ENCODE measurements around the gene FXYD1. TPM values are rescaled to one million over a fixed set of nuclear protein-coding genes. Genes with fewer than 3 reads are reported as not detected.

Gene FXYD1
- total RNA-seq, 1 experiment from 2014 or later, result 13.3 TPM

GRCh38 chr19:35181387-35181786 is 42.8 kb downstream of the FXYD1 start:
- Mint-ChIP-seq H3K27me3 (ENCODE audit: low read depth) (peaks cover 16% of the 10 kb centered on the region), H3K36me3 (peaks cover 8% of the 10 kb centered on the region), H3K27ac (no peak overlapping the region), H3K4me1 (no peaks in the 10 kb centered on the region; the same call in 1 of the 2 replicates), H3K9me3 (peaks cover 26% of the 10 kb centered on the region), H3K4me3 (no peak overlapping the region)
- CTCF ChIA-PET, result interaction anchor here (1.2 kb wide), 1 partner anchor 137 kb away, joined by 3 read pairs; no protein-coding TSS in a partner anchor
- DNase-seq (ENCODE audit: low spot score), result no peak
- no peak for ATAC-seq
- no peak for TF ChIP-seq FOXJ3 (CRISPR knock-in tag; IDR thresholded peaks at IDR 0.05; ENCODE audit: borderline replicate concordance)
- no peak for TF ChIP-seq ZNF263 (CRISPR knock-in tag; IDR thresholded peaks at IDR 0.05; ENCODE audit: low read depth)
- TF ChIP-seq, protein P1, sequence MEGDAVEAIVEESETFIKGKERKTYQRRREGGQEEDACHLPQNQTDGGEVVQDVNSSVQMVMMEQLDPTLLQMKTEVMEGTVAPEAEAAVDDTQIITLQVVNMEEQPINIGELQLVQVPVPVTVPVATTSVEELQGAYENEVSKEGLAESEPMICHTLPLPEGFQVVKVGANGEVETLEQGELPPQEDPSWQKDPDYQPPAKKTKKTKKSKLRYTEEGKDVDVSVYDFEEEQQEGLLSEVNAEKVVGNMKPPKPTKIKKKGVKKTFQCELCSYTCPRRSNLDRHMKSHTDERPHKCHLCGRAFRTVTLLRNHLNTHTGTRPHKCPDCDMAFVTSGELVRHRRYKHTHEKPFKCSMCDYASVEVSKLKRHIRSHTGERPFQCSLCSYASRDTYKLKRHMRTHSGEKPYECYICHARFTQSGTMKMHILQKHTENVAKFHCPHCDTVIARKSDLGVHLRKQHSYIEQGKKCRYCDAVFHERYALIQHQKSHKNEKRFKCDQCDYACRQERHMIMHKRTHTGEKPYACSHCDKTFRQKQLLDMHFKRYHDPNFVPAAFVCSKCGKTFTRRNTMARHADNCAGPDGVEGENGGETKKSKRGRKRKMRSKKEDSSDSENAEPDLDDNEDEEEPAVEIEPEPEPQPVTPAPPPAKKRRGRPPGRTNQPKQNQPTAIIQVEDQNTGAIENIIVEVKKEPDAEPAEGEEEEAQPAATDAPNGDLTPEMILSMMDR (IDR thresholded peaks at IDR 0.05), result no peak
- TF ChIP-seq, protein P2, sequence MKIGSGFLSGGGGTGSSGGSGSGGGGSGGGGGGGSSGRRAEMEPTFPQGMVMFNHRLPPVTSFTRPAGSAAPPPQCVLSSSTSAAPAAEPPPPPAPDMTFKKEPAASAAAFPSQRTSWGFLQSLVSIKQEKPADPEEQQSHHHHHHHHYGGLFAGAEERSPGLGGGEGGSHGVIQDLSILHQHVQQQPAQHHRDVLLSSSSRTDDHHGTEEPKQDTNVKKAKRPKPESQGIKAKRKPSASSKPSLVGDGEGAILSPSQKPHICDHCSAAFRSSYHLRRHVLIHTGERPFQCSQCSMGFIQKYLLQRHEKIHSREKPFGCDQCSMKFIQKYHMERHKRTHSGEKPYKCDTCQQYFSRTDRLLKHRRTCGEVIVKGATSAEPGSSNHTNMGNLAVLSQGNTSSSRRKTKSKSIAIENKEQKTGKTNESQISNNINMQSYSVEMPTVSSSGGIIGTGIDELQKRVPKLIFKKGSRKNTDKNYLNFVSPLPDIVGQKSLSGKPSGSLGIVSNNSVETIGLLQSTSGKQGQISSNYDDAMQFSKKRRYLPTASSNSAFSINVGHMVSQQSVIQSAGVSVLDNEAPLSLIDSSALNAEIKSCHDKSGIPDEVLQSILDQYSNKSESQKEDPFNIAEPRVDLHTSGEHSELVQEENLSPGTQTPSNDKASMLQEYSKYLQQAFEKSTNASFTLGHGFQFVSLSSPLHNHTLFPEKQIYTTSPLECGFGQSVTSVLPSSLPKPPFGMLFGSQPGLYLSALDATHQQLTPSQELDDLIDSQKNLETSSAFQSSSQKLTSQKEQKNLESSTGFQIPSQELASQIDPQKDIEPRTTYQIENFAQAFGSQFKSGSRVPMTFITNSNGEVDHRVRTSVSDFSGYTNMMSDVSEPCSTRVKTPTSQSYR (CRISPR knock-in tag; IDR thresholded peaks at IDR 0.05), result no peak
- no peak for TF ChIP-seq ZNF671 (CRISPR knock-in tag; IDR thresholded peaks at IDR 0.05)
- TF ChIP-seq TP53 (CRISPR knock-in tag; IDR thresholded peaks at IDR 0.05), result no peak
- no peak for TF ChIP-seq ZBTB43 (CRISPR knock-in tag; IDR thresholded peaks at IDR 0.05)
- no peak for TF ChIP-seq ZNF532 (CRISPR knock-in tag; IDR thresholded peaks at IDR 0.05; ENCODE audit: borderline replicate concordance)
- no peak for TF ChIP-seq GABPB1 (CRISPR knock-in tag; IDR thresholded peaks at IDR 0.05)
- TF ChIP-seq ELF4 (CRISPR knock-in tag; IDR thresholded peaks at IDR 0.05; ENCODE audit: low read depth), result no peak
- TF ChIP-seq ZNF219 (CRISPR knock-in tag; IDR thresholded peaks at IDR 0.05; ENCODE audit: borderline replicate concordance), result no peak
- TF ChIP-seq, protein P3, sequence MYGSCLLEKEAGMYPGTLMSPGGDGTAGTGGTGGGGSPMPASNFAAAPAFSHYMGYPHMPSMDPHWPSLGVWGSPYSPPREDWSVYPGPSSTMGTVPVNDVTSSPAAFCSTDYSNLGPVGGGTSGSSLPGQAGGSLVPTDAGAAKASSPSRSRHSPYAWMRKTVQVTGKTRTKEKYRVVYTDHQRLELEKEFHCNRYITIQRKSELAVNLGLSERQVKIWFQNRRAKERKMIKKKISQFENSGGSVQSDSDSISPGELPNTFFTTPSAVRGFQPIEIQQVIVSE (CRISPR knock-in tag; IDR thresholded peaks at IDR 0.05; ENCODE audit: borderline replicate concordance), result no peak
- POLR2A ChIA-PET, result no interaction called here

DNA sequence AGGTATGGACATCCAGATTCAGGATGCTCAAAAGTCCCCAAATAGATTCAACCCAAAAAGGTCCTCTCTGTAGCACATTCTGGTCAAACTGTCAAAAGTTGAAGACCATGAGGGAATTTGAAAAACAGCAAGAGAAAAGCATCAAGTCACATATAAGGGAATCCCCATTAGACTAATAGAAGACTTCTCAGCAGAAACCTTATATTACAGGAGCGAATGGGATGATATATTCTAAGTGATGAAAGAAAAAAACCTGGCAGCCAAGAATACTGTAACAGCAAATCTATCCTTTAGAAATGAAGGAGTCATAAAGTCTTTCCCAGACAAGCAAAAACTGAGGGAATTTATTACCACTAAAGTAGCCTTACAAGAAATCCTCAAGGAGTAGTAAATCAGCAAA is 45.6 kb downstream of the FXYD1 start:
- H3K36me3 Mint-ChIP-seq, result no peaks in the 10 kb centered on the region
- DNase-seq (ENCODE audit: low spot score) (no peak), ATAC-seq (no peak)
- H3K27ac Mint-ChIP-seq, result no peak overlapping the region
- TF ChIP-seq PRRX2 (CRISPR knock-in tag; IDR thresholded peaks at IDR 0.05), result no peak
- no peak for TF ChIP-seq ZNF396 (CRISPR knock-in tag; IDR thresholded peaks at IDR 0.05; ENCODE audit: borderline replicate concordance)
- TF ChIP-seq, protein P4, sequence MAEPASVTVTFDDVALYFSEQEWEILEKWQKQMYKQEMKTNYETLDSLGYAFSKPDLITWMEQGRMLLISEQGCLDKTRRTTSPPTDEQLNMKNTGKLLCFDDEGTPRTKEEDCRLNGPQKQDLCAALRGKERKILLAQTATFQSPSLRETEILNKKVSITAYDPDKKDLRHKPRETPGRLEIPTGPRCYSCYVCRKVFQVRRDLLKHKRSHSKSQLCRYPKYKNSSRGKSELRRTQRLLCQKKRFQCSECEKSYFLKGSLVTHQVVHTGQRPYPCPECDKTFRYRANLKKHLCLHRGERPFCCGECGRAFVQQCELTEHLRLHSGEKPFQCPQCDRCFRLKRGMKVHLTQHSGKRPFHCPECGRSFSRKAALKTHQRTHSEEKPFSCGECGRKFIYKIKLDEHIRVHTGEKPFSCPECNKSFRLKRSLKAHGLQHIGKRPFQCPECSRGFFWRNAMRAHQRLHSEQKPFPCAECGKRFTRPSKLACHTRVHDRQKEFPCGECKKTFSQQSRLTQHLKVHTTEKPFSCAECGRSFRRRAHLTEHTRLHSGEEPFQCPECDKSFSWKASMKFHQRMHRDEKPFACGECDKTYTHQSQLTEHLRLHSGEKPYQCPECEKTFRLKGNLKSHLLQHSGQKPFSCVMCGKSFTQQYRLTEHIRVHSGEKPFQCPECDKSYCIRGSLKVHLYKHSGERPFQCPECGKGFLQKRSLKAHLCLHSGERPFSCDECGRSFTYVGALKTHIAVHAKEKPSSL (CRISPR knock-in tag; conservative IDR thresholded peaks at IDR 0.05), result no peak
- TF ChIP-seq GABPB1 (CRISPR knock-in tag; IDR thresholded peaks at IDR 0.05), result no peak
- H3K4me3 Mint-ChIP-seq, result no peak overlapping the region
- H3K27me3 Mint-ChIP-seq (ENCODE audit: low read depth), result peaks cover 3% of the 10 kb centered on the region; the same call in 1 of the 2 replicates
- ChIA-PET CTCF (no interaction called here), POLR2A (no interaction called here)
- peaks cover 13% of the 10 kb centered on the region for H3K9me3 Mint-ChIP-seq
- H3K4me1 Mint-ChIP-seq, result no peaks in the 10 kb centered on the region; the same call in 1 of the 2 replicates

Measured in WTC11 (cell line).